ENCODE data around the gene GAPVD1. TPM values are rescaled to one million over a fixed set of nuclear protein-coding genes. Genes with fewer than 3 reads are reported as not detected.
"Not testable (repeated sequence)": the region's sequence is repeated elsewhere in the genome, so short reads cannot be mapped to it uniquely, and the experiment has no call there.

Gene GAPVD1
- total RNA-seq, 2 donors from 2014 or later, result 26.0 to 30.5 TPM

GRCh38 chr9:125262294-125262991 is 817 bp downstream of the GAPVD1 start:
- Histone ChIP-seq H3K27me3 (no peaks in the 10 kb centered on the region), H3K4me3 (peak overlapping the region; percentile 86 to 91), H3K9me3 (no peaks in the 10 kb centered on the region), H3K4me1 (peaks cover 0 to 23% of the 10 kb centered on the region in 2 donors), H3K36me3 (no peaks in the 10 kb centered on the region), H3K27ac (peak overlapping the region; percentile 81 to 90)
- no peak for DNase-seq (ENCODE audit: low spot score)
- TF ChIP-seq, protein P1, sequence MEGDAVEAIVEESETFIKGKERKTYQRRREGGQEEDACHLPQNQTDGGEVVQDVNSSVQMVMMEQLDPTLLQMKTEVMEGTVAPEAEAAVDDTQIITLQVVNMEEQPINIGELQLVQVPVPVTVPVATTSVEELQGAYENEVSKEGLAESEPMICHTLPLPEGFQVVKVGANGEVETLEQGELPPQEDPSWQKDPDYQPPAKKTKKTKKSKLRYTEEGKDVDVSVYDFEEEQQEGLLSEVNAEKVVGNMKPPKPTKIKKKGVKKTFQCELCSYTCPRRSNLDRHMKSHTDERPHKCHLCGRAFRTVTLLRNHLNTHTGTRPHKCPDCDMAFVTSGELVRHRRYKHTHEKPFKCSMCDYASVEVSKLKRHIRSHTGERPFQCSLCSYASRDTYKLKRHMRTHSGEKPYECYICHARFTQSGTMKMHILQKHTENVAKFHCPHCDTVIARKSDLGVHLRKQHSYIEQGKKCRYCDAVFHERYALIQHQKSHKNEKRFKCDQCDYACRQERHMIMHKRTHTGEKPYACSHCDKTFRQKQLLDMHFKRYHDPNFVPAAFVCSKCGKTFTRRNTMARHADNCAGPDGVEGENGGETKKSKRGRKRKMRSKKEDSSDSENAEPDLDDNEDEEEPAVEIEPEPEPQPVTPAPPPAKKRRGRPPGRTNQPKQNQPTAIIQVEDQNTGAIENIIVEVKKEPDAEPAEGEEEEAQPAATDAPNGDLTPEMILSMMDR (IDR thresholded peaks at IDR 0.05), result no peak

GRCh38 chr9:125264068-125264467 is 2.4 kb downstream of the GAPVD1 start:
- not testable (repeated sequence) for H3K9me3 ChIP-seq; H3K27me3 ChIP-seq; H3K36me3 ChIP-seq; DNase-seq (ENCODE audit: low spot score); H3K4me3 ChIP-seq; H3K27ac ChIP-seq
- H3K4me1 ChIP-seq, result peaks cover 0 to 30% of the 10 kb centered on the region in 2 donors

GRCh38 chr9:125268394-125269013 is 6.9 kb downstream of the GAPVD1 start:
- Histone ChIP-seq H3K4me1 (peaks cover 0 to 28% of the 10 kb centered on the region in 2 donors), H3K27me3 (no peaks in the 10 kb centered on the region)

GRCh38 chr9:125269014-125269397 is 7.4 kb downstream of the GAPVD1 start:
- no peak for DNase-seq (ENCODE audit: low spot score)
- no peaks in the 10 kb centered on the region for H3K27me3 ChIP-seq
- H3K4me3 ChIP-seq, result no peak overlapping the region
- no peaks in the 10 kb centered on the region for H3K9me3 ChIP-seq
- H3K27ac ChIP-seq, result no peak overlapping the region
- TF ChIP-seq, protein P1 (IDR thresholded peaks at IDR 0.05), result no peak
- H3K36me3 ChIP-seq, result no peaks in the 10 kb centered on the region
- peaks cover 0 to 25% of the 10 kb centered on the region in 2 donors for H3K4me1 ChIP-seq

More at GRCh38 chr9:125268394-125269013, 6.9 kb downstream of the GAPVD1 start:
- TF ChIP-seq, protein P1 (IDR thresholded peaks at IDR 0.05), result no peak
- Histone ChIP-seq H3K4me3 (no peak overlapping the region), H3K9me3 (no peaks in the 10 kb centered on the region), H3K36me3 (no peaks in the 10 kb centered on the region), H3K27ac (no peak overlapping the region)
- no peak for DNase-seq (ENCODE audit: low spot score)

DNA sequence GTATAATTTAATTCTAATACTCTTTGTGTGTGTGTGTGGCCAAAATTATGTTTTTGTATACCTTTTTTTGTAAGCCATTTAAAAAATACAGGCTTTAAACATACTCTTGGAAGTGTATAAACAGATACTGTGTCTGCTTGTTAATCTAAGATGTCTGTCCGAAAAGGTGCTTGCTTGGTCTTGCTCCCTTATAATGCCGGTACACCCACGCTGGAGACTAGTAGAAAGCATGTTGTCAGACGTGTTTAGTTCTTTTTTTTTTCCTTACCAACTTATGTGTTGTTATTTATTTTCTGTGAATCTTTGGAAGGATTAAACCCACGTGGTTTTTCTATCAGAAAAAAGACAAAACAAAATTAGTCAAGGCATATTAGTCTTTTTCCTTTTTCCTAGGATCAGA is 9.5 kb downstream of the GAPVD1 start:
- no peak overlapping the region for H3K27ac ChIP-seq
- no peaks in the 10 kb centered on the region for H3K36me3 ChIP-seq
- H3K4me1 ChIP-seq, result peaks cover 0 to 18% of the 10 kb centered on the region in 2 donors
- DNase-seq (ENCODE audit: low spot score), result no peak
- TF ChIP-seq, protein P1 (IDR thresholded peaks at IDR 0.05), result no peak
- no peak overlapping the region for H3K4me3 ChIP-seq
- H3K9me3 ChIP-seq, result no peaks in the 10 kb centered on the region
- no peaks in the 10 kb centered on the region for H3K27me3 ChIP-seq

GRCh38 chr9:125272697-125273096 is 11.1 kb downstream of the GAPVD1 start:
- TF ChIP-seq, protein P1 (IDR thresholded peaks at IDR 0.05), result no peak
- Histone ChIP-seq H3K36me3 (no peaks in the 10 kb centered on the region), H3K4me1 (peaks cover 0 to 18% of the 10 kb centered on the region in 2 donors), H3K27ac (no peak overlapping the region), H3K4me3 (no peak overlapping the region), H3K27me3 (no peaks in the 10 kb centered on the region), H3K9me3 (no peaks in the 10 kb centered on the region)
- no peak for DNase-seq (ENCODE audit: low spot score)

Data from right atrium auricular region (tissue), 2 donors.